ENCODE results near the gene ZNF574. TPM values are rescaled to one million over a fixed set of nuclear protein-coding genes. Genes with fewer than 3 reads are reported as not detected.
A peak's percentile ranks its signal among the peaks of the same experiment; 100 is the strongest.

ZNF574 gene
- total RNA-seq, 1 experiment from 2014 or later = 27.5 TPM

- Histone ChIP-seq H3K27me3 (replicated peaks; ENCODE audit: insufficient read depth, low read depth, low read length, poor library complexity) (no peaks in the 10 kb centered on the region), H3K4me3 (ENCODE audit: low read depth, low read length, poor library complexity, severe bottlenecking) (no peak overlapping the region), H3K27ac (ENCODE audit: low read depth, low read length, poor library complexity, severe bottlenecking) (no peak overlapping the region), H3K4me1 (ENCODE audit: insufficient read depth, low read length, poor library complexity, severe bottlenecking) (peaks cover 5% of the 10 kb centered on the region), H3K36me3 (ENCODE audit: insufficient read depth, low read length, poor library complexity, severe bottlenecking) (no peaks in the 10 kb centered on the region), H3K9me3 (ENCODE audit: low read depth, low read length, poor library complexity, severe bottlenecking) (no peaks in the 10 kb centered on the region)
- no TSS peak for BruUV-seq (replicated peaks)
- intact Hi-C loops (cut with micrococcal nuclease; ENCODE audit: unreplicated experiment) = no loop called here
- DNase-seq (ENCODE audit: low spot score) = no peak
- TF ChIP-seq, protein P1, sequence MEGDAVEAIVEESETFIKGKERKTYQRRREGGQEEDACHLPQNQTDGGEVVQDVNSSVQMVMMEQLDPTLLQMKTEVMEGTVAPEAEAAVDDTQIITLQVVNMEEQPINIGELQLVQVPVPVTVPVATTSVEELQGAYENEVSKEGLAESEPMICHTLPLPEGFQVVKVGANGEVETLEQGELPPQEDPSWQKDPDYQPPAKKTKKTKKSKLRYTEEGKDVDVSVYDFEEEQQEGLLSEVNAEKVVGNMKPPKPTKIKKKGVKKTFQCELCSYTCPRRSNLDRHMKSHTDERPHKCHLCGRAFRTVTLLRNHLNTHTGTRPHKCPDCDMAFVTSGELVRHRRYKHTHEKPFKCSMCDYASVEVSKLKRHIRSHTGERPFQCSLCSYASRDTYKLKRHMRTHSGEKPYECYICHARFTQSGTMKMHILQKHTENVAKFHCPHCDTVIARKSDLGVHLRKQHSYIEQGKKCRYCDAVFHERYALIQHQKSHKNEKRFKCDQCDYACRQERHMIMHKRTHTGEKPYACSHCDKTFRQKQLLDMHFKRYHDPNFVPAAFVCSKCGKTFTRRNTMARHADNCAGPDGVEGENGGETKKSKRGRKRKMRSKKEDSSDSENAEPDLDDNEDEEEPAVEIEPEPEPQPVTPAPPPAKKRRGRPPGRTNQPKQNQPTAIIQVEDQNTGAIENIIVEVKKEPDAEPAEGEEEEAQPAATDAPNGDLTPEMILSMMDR (conservative IDR thresholded peaks at IDR 0.05; ENCODE audit: low read depth, low read length) = no peak
- no peak for TF ChIP-seq EZH2 (IDR thresholded peaks at IDR 0.05; ENCODE audit: borderline replicate concordance, low read depth, low read length, poor library complexity, severe bottlenecking)
- POLR2A ChIA-PET (ENCODE audit: low non-redundant PET) = no interaction called here
- CTCF ChIA-PET = interaction anchor here (0.6 kb wide), 1 partner anchor 9 kb away, joined by 4 read pairs; no protein-coding TSS in a partner anchor
These were observed 14.7 kb downstream of the ZNF574 start for GRCh38 chr19:42090672-42091071.

GRCh38 chr19:42091300-42091699 is 15.3 kb downstream of the ZNF574 start:
- H3K27me3 ChIP-seq (replicated peaks; ENCODE audit: insufficient read depth, low read depth, low read length, poor library complexity) = no peaks in the 10 kb centered on the region
- ChIA-PET POLR2A (ENCODE audit: low non-redundant PET) (no interaction called here), CTCF (no interaction called here)
- no TSS peak for BruUV-seq (replicated peaks)
- TF ChIP-seq, protein P1 (conservative IDR thresholded peaks at IDR 0.05; ENCODE audit: low read depth, low read length) = no peak
- TF ChIP-seq EZH2 (IDR thresholded peaks at IDR 0.05; ENCODE audit: borderline replicate concordance, low read depth, low read length, poor library complexity, severe bottlenecking) = no peak
- H3K36me3 ChIP-seq (ENCODE audit: insufficient read depth, low read length, poor library complexity, severe bottlenecking) = no peaks in the 10 kb centered on the region
- H3K9me3 ChIP-seq (ENCODE audit: low read depth, low read length, poor library complexity, severe bottlenecking) = no peaks in the 10 kb centered on the region
- DNase-seq (ENCODE audit: low spot score) = no peak
- intact Hi-C loops (cut with micrococcal nuclease; ENCODE audit: unreplicated experiment) = no loop called here
- peaks cover 5% of the 10 kb centered on the region for H3K4me1 ChIP-seq (ENCODE audit: insufficient read depth, low read length, poor library complexity, severe bottlenecking)
- H3K4me3 ChIP-seq (ENCODE audit: low read depth, low read length, poor library complexity, severe bottlenecking) = no peak overlapping the region
- no peak overlapping the region for H3K27ac ChIP-seq (ENCODE audit: low read depth, low read length, poor library complexity, severe bottlenecking)

DNA sequence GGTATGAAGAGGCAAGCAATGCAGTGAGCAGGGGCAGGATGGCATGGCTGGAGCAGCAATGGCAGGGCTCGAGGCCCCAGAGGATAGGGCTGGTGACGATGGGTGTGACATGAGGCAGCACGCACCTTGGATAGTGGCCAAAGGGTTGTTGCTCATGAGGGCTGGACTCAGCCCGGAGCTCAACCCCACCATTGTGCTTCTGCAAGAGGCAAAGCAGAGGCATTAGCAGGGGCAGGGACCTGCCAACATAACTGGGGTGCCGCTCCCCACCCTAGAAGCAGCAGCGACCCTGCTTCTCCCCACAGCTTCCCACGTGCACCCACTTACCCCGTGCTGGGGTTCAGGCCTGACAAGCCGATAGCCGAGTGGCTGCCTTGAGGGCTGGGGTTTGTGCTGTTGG is 15.8 kb downstream of the ZNF574 start:
- H3K9me3 ChIP-seq (ENCODE audit: low read depth, low read length, poor library complexity, severe bottlenecking) = no peaks in the 10 kb centered on the region
- TF ChIP-seq, protein P1 (conservative IDR thresholded peaks at IDR 0.05; ENCODE audit: low read depth, low read length) = no peak
- TF ChIP-seq EZH2 (IDR thresholded peaks at IDR 0.05; ENCODE audit: borderline replicate concordance, low read depth, low read length, poor library complexity, severe bottlenecking) = no peak
- no peak overlapping the region for H3K27ac ChIP-seq (ENCODE audit: low read depth, low read length, poor library complexity, severe bottlenecking)
- no TSS peak for BruUV-seq (replicated peaks)
- intact Hi-C loops (cut with micrococcal nuclease; ENCODE audit: unreplicated experiment) = no loop called here
- CTCF ChIA-PET = interaction anchor here (0.6 kb wide), 1 partner anchor 63 kb away, joined by 5 read pairs; no protein-coding TSS in a partner anchor
- no peaks in the 10 kb centered on the region for H3K36me3 ChIP-seq (ENCODE audit: insufficient read depth, low read length, poor library complexity, severe bottlenecking)
- DNase-seq (ENCODE audit: low spot score) = peak; percentile 46
- POLR2A ChIA-PET (ENCODE audit: low non-redundant PET) = no interaction called here
- H3K4me3 ChIP-seq (ENCODE audit: low read depth, low read length, poor library complexity, severe bottlenecking) = no peak overlapping the region
- no peaks in the 10 kb centered on the region for H3K27me3 ChIP-seq (replicated peaks; ENCODE audit: insufficient read depth, low read depth, low read length, poor library complexity)
- peaks cover 5% of the 10 kb centered on the region for H3K4me1 ChIP-seq (ENCODE audit: insufficient read depth, low read length, poor library complexity, severe bottlenecking)
